K562 (cell line): ENCODE measurements around the gene MAZ. TPM values are rescaled to one million over a fixed set of nuclear protein-coding genes. Genes with fewer than 3 reads are reported as not detected.
A peak's percentile ranks its signal among the peaks of the same experiment; 100 is the strongest.

Source experiments
- GABPA ChIP-seq: fragments of 200-800 bp; sonication (Bioruptor generic); conservative IDR thresholded peaks from 2 replicates; pipeline ENCODE4 v1.6.1; 2016; ENCODE audit warnings: low read depth, missing genetic modification characterization, missing compliant biosample characterization
- HLTF ChIP-seq: fragments of 450-650 bp; IDR thresholded peaks from 2 replicates; pipeline ENCODE4 v1.6.1; 2016
- IRF2 ChIP-seq: sonication (generic); formaldehyde crosslinking; IDR thresholded peaks from 2 replicates; pipeline ENCODE4 v1.8.1; 2022; ENCODE audit warnings: mild to moderate bottlenecking, missing genetic modification reagents
- NR2F6 ChIP-seq: fragments of 450-650 bp; formaldehyde crosslinking; IDR thresholded peaks from 2 replicates; pipeline ENCODE4 v1.4.0; 2020; ENCODE audit warnings: mild to moderate bottlenecking
- SMAD1 ChIP-seq: fragments of 150-350 bp; IDR thresholded peaks from 2 replicates; pipeline ENCODE4 v1.6.1; 2014; ENCODE audit warnings: low read length, low read depth; ENCODE audit not compliant: partially characterized antibody
- SMAD3 ChIP-seq: fragments of 450-650 bp; formaldehyde crosslinking; conservative IDR thresholded peaks from 2 replicates; pipeline ENCODE4 v1.4.0; 2020; ENCODE audit warnings: mild to moderate bottlenecking
- SRF ChIP-seq, 2 experiments: fragments of 250-450, 450-650 bp in 1 of 2; sonication (Bioruptor Pico) in 1 of 2; sonication (generic) in 1 of 2; formaldehyde crosslinking; IDR thresholded peaks; 2 replicates each; pipeline versions ENCODE4 v1.5.0 to v1.5.1; 2020 to 2022; ENCODE audit warnings: mild to moderate bottlenecking in 1 of 2, missing genetic modification reagents in 1 of 2
- SRSF9 ChIP-seq: fragments of 200-400 bp; formaldehyde crosslinking; IDR thresholded peaks from 2 replicates; pipeline ENCODE4 v1.6.1; 2017; ENCODE audit warnings: low read depth, low read length, borderline replicate concordance
- STAT5A ChIP-seq: IDR thresholded peaks from 2 replicates; pipeline ENCODE4 v1.6.1; 2012; ENCODE audit warnings: low read length, inconsistent platforms, borderline replicate concordance
- TBP ChIP-seq: optimal IDR thresholded peaks from 2 replicates; pipeline ENCODE3; 2011; ENCODE audit warnings: low read depth, low read length, improper control_type of control experiment
- ZBED1 ChIP-seq: IDR thresholded peaks from 2 replicates; pipeline ENCODE4 v1.6.1; 2014
- ZNF561 ChIP-seq: fragments of 450-650 bp; formaldehyde crosslinking; conservative IDR thresholded peaks from 2 replicates; pipeline ENCODE4 v1.4.0; 2020; ENCODE audit warnings: mild to moderate bottlenecking, moderate library complexity
- ZNF707 ChIP-seq: fragments of 250-450 bp; sonication (Bioruptor Pico); conservative IDR thresholded peaks from 2 replicates; pipeline ENCODE4 v1.8.0; 2022; ENCODE audit warnings: inconsistent platforms, mild to moderate bottlenecking, moderate library complexity
- ZNF75A ChIP-seq: fragments of 450-650 bp; formaldehyde crosslinking; IDR thresholded peaks from 2 replicates; pipeline ENCODE4 v1.4.0; 2020; ENCODE audit warnings: mild to moderate bottlenecking
- polyA plus RNA-seq, 8 experiments: library from polyadenylated mRNA; depleted of rRNA in 4 of 8; stranded (reverse) in 5 of 8; unstranded in 3 of 8; fragments of >200 nt; fragmentation: Nextera tagmentation in 2 of 8; fragmentation: Illumina TruSeq in 1 of 8; extraction: Ambion mirVana in 2 of 8; extraction: Trizol in 1 of 8; gene quantifications; 2 replicates each; pipeline versions ENCODE4 v1.2.1 to v1.2.3, GENCODE V29; 2011 to 2014; ENCODE audit warnings: inconsistent platforms in 1 of 8, missing spikeins in 1 of 8
- total RNA-seq, 7 experiments: library from RNA; depleted of rRNA in 6 of 7; stranded (reverse); fragments of >200 nt in 6 of 7; fragmentation: Illumina TruSeq in 2 of 7; extraction: Trizol in 2 of 7; gene quantifications; 2 replicates each; pipeline versions ENCODE4 v1.2.1 to v1.2.3, GENCODE V29; 2011 to 2021; ENCODE audit warnings: low replicate concordance in 1 of 7
- TF ChIP-seq, protein P1 (sequence below): fragments of 450-650 bp; IDR thresholded peaks from 2 replicates; pipeline ENCODE4 v1.6.1; 2016; ENCODE audit warnings: borderline replicate concordance
- TF ChIP-seq, protein P2 (sequence below): fragments of 250-450 bp; sonication (Bioruptor Pico); IDR thresholded peaks from 2 replicates; pipeline ENCODE4 v1.4.0; 2020; ENCODE audit warnings: mild to moderate bottlenecking
- TF ChIP-seq, protein P3 (sequence below): sonication (generic); formaldehyde crosslinking; IDR thresholded peaks from 2 replicates; pipeline ENCODE4 v1.8.0; 2023; ENCODE audit warnings: mild to moderate bottlenecking, missing genetic modification reagents

Gene MAZ
- total and polyA plus RNA-seq, 9 of the 15 experiments (the other 6 are each of a cell fraction or from before 2014, with no cell fraction given): 45.4 to 532 (median 250) TPM

GRCh38 chr16:29815793-29816693 is 9.7 kb downstream of the MAZ start, which contains the start of gene PAGR1 (continued):
- TF ChIP-seq, protein P1, sequence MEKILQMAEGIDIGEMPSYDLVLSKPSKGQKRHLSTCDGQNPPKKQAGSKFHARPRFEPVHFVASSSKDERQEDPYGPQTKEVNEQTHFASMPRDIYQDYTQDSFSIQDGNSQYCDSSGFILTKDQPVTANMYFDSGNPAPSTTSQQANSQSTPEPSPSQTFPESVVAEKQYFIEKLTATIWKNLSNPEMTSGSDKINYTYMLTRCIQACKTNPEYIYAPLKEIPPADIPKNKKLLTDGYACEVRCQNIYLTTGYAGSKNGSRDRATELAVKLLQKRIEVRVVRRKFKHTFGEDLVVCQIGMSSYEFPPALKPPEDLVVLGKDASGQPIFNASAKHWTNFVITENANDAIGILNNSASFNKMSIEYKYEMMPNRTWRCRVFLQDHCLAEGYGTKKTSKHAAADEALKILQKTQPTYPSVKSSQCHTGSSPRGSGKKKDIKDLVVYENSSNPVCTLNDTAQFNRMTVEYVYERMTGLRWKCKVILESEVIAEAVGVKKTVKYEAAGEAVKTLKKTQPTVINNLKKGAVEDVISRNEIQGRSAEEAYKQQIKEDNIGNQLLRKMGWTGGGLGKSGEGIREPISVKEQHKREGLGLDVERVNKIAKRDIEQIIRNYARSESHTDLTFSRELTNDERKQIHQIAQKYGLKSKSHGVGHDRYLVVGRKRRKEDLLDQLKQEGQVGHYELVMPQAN: peak; percentile 61; the same call in 1 of the 2 replicates
- no peak for TF ChIP-seq ZNF707
- peak; percentile 74 for TF ChIP-seq GABPA (tag)
- TF ChIP-seq SRF (CRISPR knock-in tag; IDR thresholded peaks at IDR 0.05): peak in 1 of 2 experiments; percentile 71; a peak in 2 of 4 replicates
- no peak for TF ChIP-seq IRF2
- no peak for TF ChIP-seq ZNF75A
- no peak for TF ChIP-seq STAT5A
- TF ChIP-seq ZNF561 (CRISPR knock-in tag): 0 out of 2 replicates have a peak, but pooled peaks have one; percentile 41
- TF ChIP-seq HLTF: 0 out of 2 replicates have a peak, but pooled peaks have one; percentile 46
- no peak for TF ChIP-seq SMAD3
- TF ChIP-seq ZBED1: no peak
- TF ChIP-seq, protein P2, sequence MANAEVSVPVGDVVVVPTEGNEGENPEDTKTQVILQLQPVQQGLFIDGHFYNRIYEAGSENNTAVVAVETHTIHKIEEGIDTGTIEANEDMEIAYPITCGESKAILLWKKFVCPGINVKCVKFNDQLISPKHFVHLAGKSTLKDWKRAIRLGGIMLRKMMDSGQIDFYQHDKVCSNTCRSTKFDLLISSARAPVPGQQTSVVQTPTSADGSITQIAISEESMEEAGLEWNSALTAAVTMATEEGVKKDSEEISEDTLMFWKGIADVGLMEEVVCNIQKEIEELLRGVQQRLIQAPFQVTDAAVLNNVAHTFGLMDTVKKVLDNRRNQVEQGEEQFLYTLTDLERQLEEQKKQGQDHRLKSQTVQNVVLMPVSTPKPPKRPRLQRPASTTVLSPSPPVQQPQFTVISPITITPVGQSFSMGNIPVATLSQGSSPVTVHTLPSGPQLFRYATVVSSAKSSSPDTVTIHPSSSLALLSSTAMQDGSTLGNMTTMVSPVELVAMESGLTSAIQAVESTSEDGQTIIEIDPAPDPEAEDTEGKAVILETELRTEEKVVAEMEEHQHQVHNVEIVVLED (CRISPR knock-in tag): peak; percentile 96
- TF ChIP-seq SRSF9: no peak
- peak; percentile 57 for TF ChIP-seq SMAD1
- TF ChIP-seq, protein P3, sequence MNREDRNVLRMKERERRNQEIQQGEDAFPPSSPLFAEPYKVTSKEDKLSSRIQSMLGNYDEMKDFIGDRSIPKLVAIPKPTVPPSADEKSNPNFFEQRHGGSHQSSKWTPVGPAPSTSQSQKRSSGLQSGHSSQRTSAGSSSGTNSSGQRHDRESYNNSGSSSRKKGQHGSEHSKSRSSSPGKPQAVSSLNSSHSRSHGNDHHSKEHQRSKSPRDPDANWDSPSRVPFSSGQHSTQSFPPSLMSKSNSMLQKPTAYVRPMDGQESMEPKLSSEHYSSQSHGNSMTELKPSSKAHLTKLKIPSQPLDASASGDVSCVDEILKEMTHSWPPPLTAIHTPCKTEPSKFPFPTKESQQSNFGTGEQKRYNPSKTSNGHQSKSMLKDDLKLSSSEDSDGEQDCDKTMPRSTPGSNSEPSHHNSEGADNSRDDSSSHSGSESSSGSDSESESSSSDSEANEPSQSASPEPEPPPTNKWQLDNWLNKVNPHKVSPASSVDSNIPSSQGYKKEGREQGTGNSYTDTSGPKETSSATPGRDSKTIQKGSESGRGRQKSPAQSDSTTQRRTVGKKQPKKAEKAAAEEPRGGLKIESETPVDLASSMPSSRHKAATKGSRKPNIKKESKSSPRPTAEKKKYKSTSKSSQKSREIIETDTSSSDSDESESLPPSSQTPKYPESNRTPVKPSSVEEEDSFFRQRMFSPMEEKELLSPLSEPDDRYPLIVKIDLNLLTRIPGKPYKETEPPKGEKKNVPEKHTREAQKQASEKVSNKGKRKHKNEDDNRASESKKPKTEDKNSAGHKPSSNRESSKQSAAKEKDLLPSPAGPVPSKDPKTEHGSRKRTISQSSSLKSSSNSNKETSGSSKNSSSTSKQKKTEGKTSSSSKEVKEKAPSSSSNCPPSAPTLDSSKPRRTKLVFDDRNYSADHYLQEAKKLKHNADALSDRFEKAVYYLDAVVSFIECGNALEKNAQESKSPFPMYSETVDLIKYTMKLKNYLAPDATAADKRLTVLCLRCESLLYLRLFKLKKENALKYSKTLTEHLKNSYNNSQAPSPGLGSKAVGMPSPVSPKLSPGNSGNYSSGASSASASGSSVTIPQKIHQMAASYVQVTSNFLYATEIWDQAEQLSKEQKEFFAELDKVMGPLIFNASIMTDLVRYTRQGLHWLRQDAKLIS (CRISPR knock-in tag): 0 out of 2 replicates have a peak, but pooled peaks have one; percentile 12
- peak; percentile 40; the same call in 1 of the 2 replicates for TF ChIP-seq NR2F6
- TF ChIP-seq TBP: peak; percentile 85
